Gastrocnemius medialis (tissue), 4 donors: ENCODE measurements around the gene KLHDC10. TPM values are rescaled to one million over a fixed set of nuclear protein-coding genes. Genes with fewer than 3 reads are reported as not detected.

Experiments
- ATAC-seq, 2 donors: fragments of 150-250 bp; one replicate each; pipeline ENCODE4 v1.9.1; 2016
- DNase-seq, 2 donors: peaks; one replicate each; pipeline ENCODE4 v3.0.0-alpha.2; 2019
- H3K27ac ChIP-seq, 4 donors: fragments of 200-600 bp; sonication (generic); 1 replicate in 1 of 4; 2 replicates in 3 of 4; pipeline ENCODE4 v1.5.1; 2016 to 2018; ENCODE audit warnings: mild to moderate bottlenecking in 2 of 4, moderate library complexity in 1 of 4
- H3K27me3 ChIP-seq, 3 donors: fragments of 200-600 bp; sonication (generic) in 2 of 3; 1 replicate in 1 of 3; 2 replicates in 2 of 3; pipeline versions ENCODE4 v1.5.1 to v1.6.0; 2016 to 2019; ENCODE audit warnings: mild to moderate bottlenecking in 1 of 3, moderate library complexity in 1 of 3
- H3K36me3 ChIP-seq, 2 donors: fragments of 200-600 bp; sonication (generic) in 1 of 2; one replicate each; pipeline ENCODE4 v1.5.1; 2017 to 2018
- H3K4me1 ChIP-seq, 2 donors: fragments of 200-600 bp; sonication (generic) in 1 of 2; one replicate each; pipeline ENCODE4 v1.5.1; 2016 to 2017; ENCODE audit warnings: mild to moderate bottlenecking in 2 of 2
- H3K4me3 ChIP-seq, 4 donors: fragments of 200-600 bp; sonication (generic) in 3 of 4; 1 replicate in 1 of 4; 2 replicates in 3 of 4; pipeline ENCODE4 v1.5.1; 2016 to 2019; ENCODE audit warnings: mild to moderate bottlenecking in 2 of 4
- H3K9me3 ChIP-seq, 3 donors: fragments of 200-600 bp; sonication (generic) in 2 of 3; 1 replicate in 1 of 3; 2 replicates in 2 of 3; pipeline ENCODE4 v1.5.1; 2016 to 2019
- CTCF ChIP-seq, 5 experiments: fragments of 450-650 bp in 3 of 5; fragments of 200-600 bp in 2 of 5; sonication (generic) in 2 of 5; IDR thresholded peaks in 4 of 5; conservative IDR thresholded peaks in 1 of 5; 1 replicate in 4 of 5; 2 replicates in 1 of 5; pipeline ENCODE4 v1.5.1; 2016 to 2019; ENCODE audit warnings: antibody characterized with exemption in 5 of 5, mild to moderate bottlenecking in 3 of 5, moderate library complexity in 3 of 5
- POLR2A ChIP-seq, 2 donors: fragments of 450-650 bp; IDR thresholded peaks; one replicate each; pipeline ENCODE4 v1.6.1; 2017; ENCODE audit warnings: antibody characterized with exemption in 2 of 2, mild to moderate bottlenecking in 2 of 2, moderate library complexity in 2 of 2
- in situ Hi-C, 4 donors: fragments of 200-750 bp; cut with MboI; loops; one replicate each; pipeline versions ENCODE4 v1.15.0 to v1.8.0; 2017; ENCODE audit warnings: low sequenced_read_pairs in 4 of 4
- intact Hi-C: fragments of 100-400 bp; cut with DNase I; formaldehyde crosslinking; loops from one replicate; pipeline ENCODE4 v1.15.1; 2023; ENCODE audit warnings: low total_unique reads
- total RNA-seq, 4 donors: library from RNA; depleted of rRNA; stranded (reverse); fragments of >200 nt; gene quantifications; one replicate each; pipeline versions ENCODE4 v1.1.0 to v1.2.3, GENCODE V29; 2016

KLHDC10 gene
- 10 to 100 TPM; 27.6 to 46.0 (median 34.5) TPM for total RNA-seq

DNA sequence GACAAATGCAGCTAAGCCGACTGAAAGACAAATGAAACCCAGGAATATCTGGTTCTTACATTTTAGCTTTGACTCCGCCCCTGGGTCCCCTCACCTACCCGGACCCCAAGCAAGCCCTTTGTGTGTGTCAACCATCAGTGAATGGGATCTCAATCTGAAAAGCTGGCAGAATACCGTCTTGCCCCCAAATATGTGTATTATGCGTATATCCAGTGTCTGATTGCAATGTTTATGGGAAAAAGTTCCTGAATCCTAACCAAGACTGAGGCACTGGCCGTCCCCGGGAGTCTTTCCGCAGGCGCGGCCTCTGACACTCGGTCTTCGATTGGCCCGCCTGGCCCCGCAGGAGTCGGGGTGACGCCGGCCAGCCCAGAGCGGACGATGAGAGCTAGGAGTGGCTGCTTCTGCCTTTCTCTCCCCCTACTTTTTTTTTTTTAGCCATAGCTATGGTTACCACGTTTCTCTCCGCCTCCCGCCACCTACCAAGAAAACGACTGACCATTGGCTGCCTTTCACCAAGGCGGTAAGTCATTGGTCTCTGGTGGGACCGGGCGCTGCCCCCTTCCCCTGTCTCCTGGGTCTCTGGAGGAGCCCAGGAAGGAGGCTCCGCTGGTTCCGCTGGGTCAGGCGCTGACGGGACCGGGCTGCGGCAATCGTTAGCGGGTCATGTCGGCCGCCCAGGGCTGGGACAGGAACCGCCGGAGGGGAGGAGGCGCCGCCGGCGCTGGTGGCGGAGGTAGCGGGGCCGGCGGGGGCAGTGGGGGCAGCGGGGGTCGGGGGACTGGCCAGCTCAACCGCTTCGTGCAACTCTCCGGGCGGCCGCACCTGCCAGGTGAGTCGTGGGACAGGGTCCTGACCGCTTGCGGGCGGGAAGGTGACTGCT is at the start of gene KLHDC10:
Gene KLHDC10, plus strand, starts transcription at position 557 of the 883 bp plus-strand sequence. Its CDS starts 110 bp downstream, at position 667.
- intact Hi-C loops = loop anchor here (1.0 to 2.0 kb wide), 3 partner anchors 135 to 653 kb away; partner anchors contain the start of genes COPG2 and TMEM209
- peak within 1 kb of the TSS; percentile 75 to 94 (median 88) for H3K4me3 ChIP-seq
- peak within 1 kb of the TSS; percentile 86 to 93 (median 88) for H3K27ac ChIP-seq
- DNase-seq = peak; percentile 97 to 99
- peak; percentile 99 for ATAC-seq
- no peaks in the 10 kb centered on the region for H3K36me3 ChIP-seq
- H3K9me3 ChIP-seq = no peaks in the 10 kb centered on the region
- in situ Hi-C loops = loop anchor here in 1 of 4 donors (10.0 kb wide), 1 partner anchor 685 kb away; no protein-coding TSS in a partner anchor
- peak in 1 of 5 experiments; percentile 10 for TF ChIP-seq CTCF (IDR thresholded peaks at IDR 0.05 in 4 of 5, conservative IDR thresholded peaks at IDR 0.05 in 1 of 5)
- TF ChIP-seq POLR2A (IDR thresholded peaks at IDR 0.05) = peak; percentile 41 to 59
- H3K4me1 ChIP-seq = peaks cover 26 to 31% of the 10 kb centered on the region in 2 donors
- no peaks in the 10 kb centered on the region for H3K27me3 ChIP-seq

DNA sequence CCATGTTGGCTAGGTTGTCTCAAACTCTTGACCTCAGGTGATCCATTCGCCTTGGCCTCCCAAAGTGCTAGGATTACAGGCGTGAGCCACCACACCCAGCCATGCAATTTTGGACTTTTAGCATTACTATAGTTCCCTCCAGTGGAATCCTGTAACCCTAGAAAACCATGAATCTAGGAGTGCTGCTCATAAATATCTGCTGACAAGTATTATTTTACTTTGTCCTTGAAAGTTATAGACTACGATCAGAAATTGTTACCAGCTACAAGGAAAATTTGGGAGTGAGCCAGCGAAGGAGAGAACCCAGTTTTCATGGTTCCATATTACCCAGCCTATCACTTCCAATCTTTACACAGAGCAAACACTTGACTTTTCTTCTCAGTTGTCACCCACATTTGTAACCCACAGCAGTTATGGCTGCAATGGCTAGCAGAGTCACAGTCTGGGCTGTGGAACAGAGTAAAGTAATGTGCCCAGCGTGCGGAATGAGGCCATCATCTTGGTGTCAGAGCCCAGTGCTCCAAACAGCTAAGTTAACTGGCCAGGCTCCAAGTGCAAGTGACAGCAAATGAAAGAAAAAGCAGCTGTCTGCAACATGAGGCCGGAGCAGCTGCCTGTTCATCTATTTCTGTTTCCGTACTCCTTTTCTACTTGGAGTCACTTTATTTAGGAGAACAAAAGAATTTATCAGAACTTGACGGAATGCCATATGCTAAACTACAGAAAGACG is 49.1 kb upstream of the KLHDC10 start:
- Histone ChIP-seq H3K9me3 (no peaks in the 10 kb centered on the region), H3K36me3 (peaks cover 0 to 47% of the 10 kb centered on the region in 2 donors), H3K4me3 (peak overlapping the region in 3 of 4 donors; percentile 11 to 34 (median 22)), H3K4me1 (peaks cover 28 to 33% of the 10 kb centered on the region in 2 donors), H3K27me3 (no peaks in the 10 kb centered on the region), H3K27ac (peak overlapping the region; percentile 89 to 98 (median 97))
- in situ Hi-C loops (loop anchor here (25.0 kb wide), 3 partner anchors 359 to 659 kb away; no protein-coding TSS in a partner anchor), intact Hi-C loops (loop anchor here (5.0 kb wide), 1 partner anchor 279 kb away; no protein-coding TSS in a partner anchor)
- TF ChIP-seq POLR2A (IDR thresholded peaks at IDR 0.05) (peak in 1 of 2 donors; percentile 29), CTCF (IDR thresholded peaks at IDR 0.05 in 4 of 5, conservative IDR thresholded peaks at IDR 0.05 in 1 of 5) (no peak)
- DNase-seq = peak; percentile 92 to 95
- ATAC-seq = peak; percentile 83 to 86

- peaks cover 28 to 33% of the 10 kb centered on the region in 2 donors for H3K4me1 ChIP-seq
- peaks cover 0 to 52% of the 10 kb centered on the region in 2 donors for H3K36me3 ChIP-seq
- ATAC-seq (peak; percentile 49 to 71), DNase-seq (peak; percentile 66 to 70)
- intact Hi-C loops (loop anchor here (5.0 kb wide), 1 partner anchor 280 kb away; no protein-coding TSS in a partner anchor), in situ Hi-C loops (loop anchor here (25.0 kb wide), 3 partner anchors 360 to 660 kb away; no protein-coding TSS in a partner anchor)
- peak overlapping the region; percentile 89 to 98 (median 97) for H3K27ac ChIP-seq
- no peaks in the 10 kb centered on the region for H3K27me3 ChIP-seq
- TF ChIP-seq POLR2A (IDR thresholded peaks at IDR 0.05) (peak in 1 of 2 donors; percentile 33), CTCF (IDR thresholded peaks at IDR 0.05 in 4 of 5, conservative IDR thresholded peaks at IDR 0.05 in 1 of 5) (no peak)
- H3K9me3 ChIP-seq = no peaks in the 10 kb centered on the region
- peak overlapping the region; percentile 11 to 34 (median 22) for H3K4me3 ChIP-seq
Observed at GRCh38 chr7:130022115-130022514, 48.2 kb upstream of the KLHDC10 start.

DNA sequence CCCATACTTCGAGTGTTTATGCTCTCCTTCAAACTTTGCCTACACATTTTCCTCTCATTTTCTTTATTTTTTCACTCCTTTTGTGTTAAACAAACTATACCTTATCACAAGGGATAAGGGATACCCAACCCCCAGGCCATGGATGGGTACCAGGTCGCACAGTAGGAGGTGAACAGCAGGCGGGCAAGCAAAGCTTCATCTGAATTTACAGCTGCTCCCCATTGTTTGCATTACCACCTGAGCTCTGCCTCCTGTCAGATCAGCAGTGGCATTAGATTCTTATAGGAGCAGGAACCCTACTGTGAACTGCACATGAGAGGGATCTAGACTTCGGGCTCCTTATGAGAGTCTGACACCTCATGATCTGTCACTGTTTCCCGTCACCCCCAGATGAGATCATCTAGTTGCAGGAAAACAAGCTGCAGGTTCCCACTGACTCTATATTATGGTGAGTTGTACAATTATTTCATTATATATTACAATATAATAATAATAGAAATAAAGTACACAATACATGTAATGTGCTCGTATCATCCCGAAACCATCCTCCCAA is 47.6 kb upstream of the KLHDC10 start:
- Histone ChIP-seq H3K36me3 (peaks cover 0 to 53% of the 10 kb centered on the region in 2 donors), H3K4me1 (peaks cover 28 to 33% of the 10 kb centered on the region in 2 donors), H3K27ac (peak overlapping the region; percentile 89 to 98 (median 97)), H3K27me3 (no peaks in the 10 kb centered on the region), H3K4me3 (no peak overlapping the region), H3K9me3 (no peaks in the 10 kb centered on the region)
- in situ Hi-C loops (loop anchor here (25.0 kb wide), 3 partner anchors 360 to 660 kb away; no protein-coding TSS in a partner anchor), intact Hi-C loops (loop anchor here (5.0 kb wide), 1 partner anchor 280 kb away; no protein-coding TSS in a partner anchor)
- TF ChIP-seq CTCF (IDR thresholded peaks at IDR 0.05 in 4 of 5, conservative IDR thresholded peaks at IDR 0.05 in 1 of 5) = no peak
- no peak for TF ChIP-seq POLR2A (IDR thresholded peaks at IDR 0.05)
- ATAC-seq = no peak
- no peak for DNase-seq
